Measurements from ENCODE around the gene PHLDB3.
A peak's percentile ranks its signal among the peaks of the same experiment; 100 is the strongest.

Gene PHLDB3

GRCh38 chr19:43499042-43499441, 5.5 kb downstream of the PHLDB3 start:
- DNase-seq (ENCODE audit: low read depth in 2 of 2), result no peak

GRCh38 chr19:43498233-43498842, 6.2 kb downstream of the PHLDB3 start:
- DNase-seq (ENCODE audit: low read depth in 2 of 2), result no peak

DNA sequence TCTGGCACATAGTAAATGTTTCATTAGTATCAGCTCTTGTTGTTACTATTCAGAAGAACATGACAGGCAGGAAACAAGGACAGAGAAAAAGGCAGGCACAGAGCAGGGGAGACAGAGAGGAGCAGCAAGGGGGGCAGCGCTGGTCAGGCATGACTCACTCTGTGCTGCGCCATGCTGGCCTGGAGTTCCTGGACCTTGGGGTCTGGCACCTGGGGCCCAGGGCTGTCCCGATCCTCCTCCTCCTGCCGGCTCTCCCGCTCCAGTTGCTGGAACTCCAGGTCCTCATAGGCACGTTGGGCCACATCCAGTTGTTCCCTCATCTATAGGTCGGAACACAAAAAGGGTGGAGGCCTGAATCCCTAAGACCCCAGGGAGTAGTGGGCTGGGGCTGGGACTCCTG, 7.6 kb downstream of the PHLDB3 start:
- no peak for DNase-seq (ENCODE audit: low read depth in 2 of 2)

- DNase-seq (ENCODE audit: low read depth in 2 of 2), result no peak
Measured at GRCh38 chr19:43495082-43495481, 9.5 kb downstream of the PHLDB3 start.

- DNase-seq (ENCODE audit: low read depth in 2 of 2), result no peak
Measured at GRCh38 chr19:43490759-43491158, 13.8 kb downstream of the PHLDB3 start.

GRCh38 chr19:43489979-43490599, 14.5 kb downstream of the PHLDB3 start:
- no peak for DNase-seq (ENCODE audit: low read depth in 2 of 2)

GRCh38 chr19:43489310-43489709, 15.2 kb downstream of the PHLDB3 start:
- DNase-seq (ENCODE audit: low read depth in 2 of 2), result no peak

GRCh38 chr19:43488179-43488578, 16.4 kb downstream of the PHLDB3 start:
- no peak for DNase-seq (ENCODE audit: low read depth in 2 of 2)

DNA sequence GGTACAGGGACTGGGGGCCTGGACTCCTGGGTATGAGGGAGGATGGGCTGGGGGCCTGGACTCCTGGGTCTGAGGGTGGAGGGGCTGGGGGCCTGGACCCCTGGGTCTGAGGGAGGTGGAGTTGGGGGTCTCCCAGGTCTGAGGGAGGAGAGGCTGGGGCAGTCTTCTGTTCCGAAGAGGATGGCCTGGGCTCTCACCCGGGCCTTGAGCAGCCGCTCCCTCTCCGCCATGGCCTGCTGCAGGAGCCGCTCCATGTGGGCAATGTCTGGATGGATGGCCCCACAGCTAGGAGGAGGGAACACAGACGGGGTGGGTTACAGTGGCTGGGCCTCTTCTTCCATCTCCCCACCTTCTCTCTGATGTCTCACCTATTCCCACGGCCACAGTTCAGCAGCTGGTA, 18.1 kb downstream of the PHLDB3 start:
- DNase-seq (ENCODE audit: low read depth in 2 of 2), result no peak

DNA sequence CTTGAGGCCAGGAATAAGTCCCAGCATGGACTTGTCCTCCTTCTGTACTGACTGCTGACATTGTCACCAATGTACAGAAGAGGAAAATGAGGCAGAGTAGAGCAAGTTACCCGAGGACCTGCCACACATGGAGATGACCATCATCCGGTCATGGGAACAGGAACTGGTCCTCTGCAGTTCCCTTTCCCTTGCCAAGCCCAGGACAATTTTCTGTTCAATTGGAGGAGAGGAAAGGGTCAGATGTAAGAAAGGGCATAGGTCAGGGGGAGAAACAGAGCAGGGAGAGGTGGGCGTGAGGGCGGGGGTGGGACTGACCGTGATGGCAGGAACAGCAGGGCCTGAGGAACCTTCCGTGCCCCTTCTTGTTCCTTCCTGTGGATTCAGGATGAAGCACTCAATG, 18.6 kb downstream of the PHLDB3 start:
- no peak for DNase-seq (ENCODE audit: low read depth in 2 of 2)

GRCh38 chr19:43483281-43483680, 21.3 kb downstream of the PHLDB3 start:
- no peak for DNase-seq (ENCODE audit: low read depth in 2 of 2)

GRCh38 chr19:43482193-43482592, 22.4 kb downstream of the PHLDB3 start:
- no peak for DNase-seq (ENCODE audit: low read depth in 2 of 2)

- DNase-seq (ENCODE audit: low read depth in 2 of 2), result no peak
Measured at GRCh38 chr19:43481701-43482100, 22.8 kb downstream of the PHLDB3 start.

DNA sequence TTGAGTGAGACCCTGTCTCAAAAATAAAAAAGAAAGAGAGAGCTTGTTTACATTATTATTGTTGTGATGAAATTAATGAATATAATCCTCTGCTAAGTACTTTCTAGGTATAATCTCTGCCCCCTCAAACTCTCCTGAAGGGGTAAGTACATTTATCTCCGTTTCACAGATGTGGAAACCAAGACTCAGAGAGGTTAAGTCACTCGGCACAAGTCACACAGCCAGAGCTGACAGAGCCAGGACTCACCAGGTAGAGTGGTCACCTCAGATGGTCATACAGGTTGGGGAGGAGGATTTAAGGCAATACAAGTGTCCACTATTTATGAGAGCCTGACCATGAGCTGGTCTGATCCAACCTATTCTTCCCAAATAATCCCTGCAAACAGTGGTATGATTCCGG, 24.0 kb downstream of the PHLDB3 start:
- DNase-seq (ENCODE audit: low read depth in 2 of 2), result no peak

DNA sequence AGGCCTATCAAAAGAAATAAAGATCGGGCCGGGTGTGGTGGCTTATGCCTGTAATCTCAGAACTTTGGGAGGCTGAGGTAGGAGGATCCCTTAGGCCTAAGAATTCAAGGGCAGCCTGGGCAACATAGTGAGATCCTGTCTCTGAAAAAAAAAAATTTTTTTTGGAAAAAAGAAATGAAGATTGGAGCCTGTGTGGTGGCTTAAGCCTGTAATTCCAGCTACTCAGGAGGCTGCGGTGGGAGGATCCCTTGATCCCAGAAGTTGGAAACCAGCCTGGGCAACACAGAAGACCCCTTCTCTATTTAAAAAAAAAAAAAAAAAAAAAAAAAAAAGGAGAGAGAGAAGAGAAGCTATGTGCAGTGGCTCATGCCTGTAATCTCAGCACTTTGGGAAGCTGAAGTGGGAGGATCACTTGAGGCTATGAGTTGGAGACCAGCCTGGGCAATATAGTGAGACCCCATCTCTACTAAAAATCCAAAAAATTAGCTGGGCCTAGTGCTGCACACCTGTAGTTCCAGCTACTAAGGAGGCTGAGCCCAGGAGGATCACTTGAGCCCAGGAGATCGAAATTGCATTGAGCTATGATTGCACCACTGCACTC, 24.5 kb downstream of the PHLDB3 start:
- no peak for DNase-seq (ENCODE audit: low read depth in 2 of 2)

GRCh38 chr19:43479226-43479625, 25.3 kb downstream of the PHLDB3 start:
- DNase-seq (ENCODE audit: low read depth in 2 of 2), result no peak

- no peak for DNase-seq (ENCODE audit: low read depth in 2 of 2)
Measured at GRCh38 chr19:43478323-43478722, 26.2 kb downstream of the PHLDB3 start.

DNA sequence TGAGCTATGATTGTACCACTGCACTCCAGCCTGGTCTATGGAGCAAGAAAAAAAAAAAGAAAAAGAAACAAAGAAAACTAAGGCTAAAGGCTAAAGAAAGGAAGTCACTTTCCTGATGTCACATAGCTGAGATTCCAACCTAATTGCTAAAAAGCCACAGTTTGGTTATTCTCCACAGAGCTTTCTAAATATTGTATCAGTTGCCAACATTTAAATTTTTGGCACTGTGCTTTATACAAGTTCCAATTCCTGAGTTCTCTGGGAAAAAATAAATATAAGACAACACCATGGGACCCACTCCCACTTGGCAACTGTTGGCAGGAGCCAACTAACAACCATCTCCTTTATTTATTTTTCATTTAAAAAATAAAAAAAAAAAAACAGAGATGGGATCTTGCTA, 27.9 kb downstream of the PHLDB3 start:
- no peak for DNase-seq (ENCODE audit: low read depth in 2 of 2)

GRCh38 chr19:43474986-43475705, 29.4 kb downstream of the PHLDB3 start:
- peak; percentile 86 to 95 for DNase-seq (ENCODE audit: low read depth in 2 of 2)

- no peak for DNase-seq (ENCODE audit: low read depth in 2 of 2)
Measured at GRCh38 chr19:43474487-43474886, 30.1 kb downstream of the PHLDB3 start.

- DNase-seq (ENCODE audit: low read depth in 2 of 2), result no peak
Measured at GRCh38 chr19:43471091-43471490, 33.5 kb downstream of the PHLDB3 start.

GRCh38 chr19:43470288-43470687, 34.3 kb downstream of the PHLDB3 start:
- DNase-seq (ENCODE audit: low read depth in 2 of 2), result peak; percentile 55 to 60

GRCh38 chr19:43469160-43469480, 35.4 kb downstream of the PHLDB3 start:
- no peak for DNase-seq (ENCODE audit: low read depth in 2 of 2)
